OCI-M1 (cell line): ENCODE measurements around the gene NFATC2.
"Not testable (repeated sequence)": the region's sequence is repeated elsewhere in the genome, so short reads cannot be mapped to it uniquely, and the experiment has no call there.

Experiments used
- DNase-seq: peaks from one replicate; lab custom pipeline; 2025; lab: John Stamatoyannopoulos, UW

The NFATC2 gene

DNA sequence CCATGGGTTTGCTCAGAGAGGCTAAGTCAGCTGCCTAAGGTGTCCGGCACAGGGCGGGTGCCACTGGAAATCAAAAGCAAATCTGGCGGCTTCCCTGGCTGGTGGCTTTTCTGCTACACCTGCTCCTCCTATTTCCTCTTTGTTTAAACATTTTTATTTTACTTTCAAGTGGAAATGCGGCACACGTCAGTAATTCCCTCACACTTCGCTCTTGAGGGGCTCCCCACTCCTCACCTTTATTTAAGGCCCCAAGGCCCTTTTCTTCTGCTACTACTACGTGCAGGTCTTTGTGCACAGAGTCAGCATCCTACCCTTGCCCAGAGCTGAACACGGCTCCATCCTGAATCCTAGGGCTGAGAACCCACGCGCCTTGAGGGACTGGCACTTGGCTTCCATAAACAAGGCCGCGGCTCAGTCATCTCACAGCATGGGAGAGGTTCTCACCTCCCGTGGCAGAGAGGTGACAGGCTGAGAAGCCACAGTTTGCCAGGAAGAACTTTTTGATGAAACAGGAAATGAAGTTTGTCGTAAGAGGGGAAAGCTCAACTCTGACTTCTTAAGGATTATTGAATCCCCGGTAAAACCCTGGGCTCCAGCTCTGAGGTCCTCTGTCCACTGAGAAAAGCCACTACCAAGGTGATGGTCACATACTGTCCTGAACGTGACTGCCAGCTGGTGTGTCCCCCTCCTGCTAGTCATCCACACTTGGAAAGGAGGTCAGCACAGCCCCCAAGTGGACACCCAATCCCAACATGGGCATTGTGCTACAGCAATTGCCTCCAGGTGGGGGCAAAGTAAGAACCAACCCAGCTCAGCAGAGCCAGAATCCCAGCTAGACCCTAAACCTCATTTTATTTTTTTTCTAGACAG is 48.0 kb downstream of the NFATC2 start:
- no peak for DNase-seq

DNA sequence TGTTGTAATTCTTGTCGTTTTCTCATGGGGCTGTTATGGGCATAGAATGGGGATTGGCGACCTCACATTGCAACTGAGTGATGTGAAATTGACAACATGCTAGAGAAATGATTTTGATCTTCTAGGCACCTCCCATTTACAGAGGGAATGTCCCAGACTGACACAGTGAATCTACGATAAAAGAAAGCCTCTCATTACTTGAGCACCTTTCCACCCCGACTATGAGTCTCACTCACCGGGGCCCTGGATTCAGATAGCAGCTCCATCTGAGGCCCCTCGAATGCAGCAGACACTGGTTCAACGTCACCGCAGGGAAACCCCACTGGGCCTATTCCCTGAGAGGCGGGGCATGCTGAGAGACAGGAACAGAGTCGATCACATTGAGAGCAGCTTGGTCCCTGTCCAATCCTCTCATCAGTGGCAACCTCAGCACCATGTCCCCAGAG is 49.1 kb downstream of the NFATC2 start:
- DNase-seq, result no peak

DNA sequence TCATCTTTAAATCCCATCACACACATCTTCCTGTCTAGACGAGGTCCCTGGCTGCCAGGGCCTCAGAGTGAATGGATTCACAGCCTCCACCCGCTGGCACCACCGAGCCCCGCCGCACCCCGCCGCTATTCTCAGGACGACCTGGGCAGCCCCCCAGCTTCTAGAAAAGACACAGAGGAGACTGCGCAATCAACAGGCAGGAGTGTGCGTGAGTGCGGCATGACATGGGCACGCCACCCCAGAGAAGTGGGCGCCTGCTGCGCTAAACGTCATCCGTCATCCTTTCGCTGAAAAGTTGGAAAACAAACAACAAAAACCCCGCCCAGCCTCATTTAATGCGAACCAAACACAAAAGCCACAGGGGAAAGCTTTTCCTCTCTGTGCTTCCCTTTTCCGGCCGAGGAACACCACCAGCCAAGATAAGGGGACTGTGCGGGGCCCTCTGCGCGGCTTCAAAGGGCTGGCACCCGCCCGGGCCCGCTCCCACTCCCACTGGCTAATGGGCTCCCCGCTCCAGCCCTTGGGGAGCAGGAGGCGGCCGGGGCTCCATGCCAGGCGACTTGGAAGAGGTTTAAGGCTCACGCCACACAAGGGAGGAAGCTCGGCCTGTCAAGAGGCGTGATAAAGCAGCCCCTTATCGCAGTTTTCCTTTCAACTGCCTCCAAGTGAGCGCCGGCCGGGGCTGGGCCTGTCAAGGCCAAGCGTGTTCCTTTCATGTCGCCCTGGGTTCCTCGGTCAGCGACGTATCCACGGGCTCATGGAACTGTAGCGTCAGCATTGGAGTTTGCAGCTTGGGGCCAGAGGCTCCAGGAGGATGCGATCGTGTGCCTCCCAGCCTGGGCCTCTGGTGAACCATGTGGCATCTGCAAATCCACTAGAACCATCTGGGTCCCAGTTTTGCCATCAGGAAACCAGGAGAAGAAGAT is 50.1 kb downstream of the NFATC2 start:
- peak; percentile 95 for DNase-seq

DNA sequence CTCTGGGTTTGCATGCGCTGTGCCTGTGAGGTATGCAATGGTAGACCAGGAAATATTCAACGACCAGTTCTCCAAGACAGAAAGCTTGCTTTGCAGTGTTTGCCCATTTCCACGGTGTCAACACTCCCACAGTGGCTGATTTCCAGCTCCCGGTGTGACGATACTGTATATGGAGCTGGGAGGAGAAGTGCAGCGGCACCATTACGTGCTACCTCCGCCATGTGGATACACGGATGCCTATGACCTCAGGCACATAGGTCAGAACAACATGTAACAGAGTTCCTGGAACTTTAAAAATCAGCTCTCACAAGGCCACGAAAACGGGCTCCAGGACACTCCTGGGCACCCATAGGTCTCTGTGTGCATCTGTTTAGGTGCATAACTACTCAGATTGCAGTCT is 51.1 kb downstream of the NFATC2 start:
- no peak for DNase-seq

DNA sequence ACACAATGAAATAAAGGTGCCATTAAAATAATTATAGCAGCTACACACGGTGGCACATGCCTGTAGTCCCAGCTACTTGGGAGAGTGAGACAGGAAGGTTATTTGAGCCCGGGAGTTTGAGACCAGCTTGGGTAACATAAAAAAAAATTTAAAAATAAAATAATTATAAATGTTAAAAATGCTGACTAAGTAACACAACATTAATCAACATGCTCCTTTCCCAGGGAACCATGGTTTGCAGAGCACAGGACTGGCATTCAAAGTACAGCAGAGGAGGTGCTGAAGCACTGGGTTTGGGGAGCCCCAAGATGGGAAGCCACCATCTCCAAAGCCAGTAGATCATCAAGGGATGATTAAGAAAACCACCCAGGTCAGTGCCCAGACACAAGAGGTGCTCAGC is 51.9 kb downstream of the NFATC2 start:
- no peak for DNase-seq

DNA sequence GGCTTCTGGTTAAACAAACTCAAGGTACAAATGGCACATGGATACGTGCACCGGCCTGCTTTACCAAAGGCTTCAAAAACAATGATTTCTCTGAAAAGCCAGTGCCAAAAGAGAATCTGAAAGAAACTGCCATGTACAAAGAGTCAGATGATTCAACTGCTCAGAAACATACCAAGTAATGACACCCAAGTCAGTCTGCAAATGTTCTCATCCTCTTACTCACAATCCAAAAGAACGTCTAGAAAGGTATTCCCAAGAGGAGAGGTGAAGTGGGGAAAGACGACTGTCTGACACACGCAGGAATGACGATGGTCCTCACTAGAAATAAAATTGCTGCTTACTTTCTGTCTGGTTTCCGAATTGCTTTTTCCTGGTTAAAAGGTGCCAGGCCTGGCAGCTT is 52.9 kb downstream of the NFATC2 start:
- DNase-seq, result no peak

DNA sequence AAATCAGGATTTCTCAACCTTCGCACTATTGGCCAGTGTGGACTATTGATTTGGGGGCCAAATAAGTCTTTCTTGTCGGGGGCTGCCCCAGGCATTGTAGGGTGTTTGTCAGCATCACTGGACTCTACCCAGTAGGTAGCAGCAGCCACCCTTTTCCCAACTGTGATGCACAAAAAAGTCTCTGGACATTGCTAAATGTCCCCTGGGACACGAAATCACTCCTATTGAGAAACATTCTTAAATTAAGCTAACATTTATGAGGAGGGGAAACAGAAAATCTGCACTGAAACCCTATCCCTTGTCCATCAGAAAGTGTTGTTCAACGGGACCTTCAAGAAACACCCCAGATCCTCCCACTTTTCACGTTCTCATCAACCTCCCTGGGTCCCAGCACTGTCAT is 54.2 kb downstream of the NFATC2 start:
- no peak for DNase-seq

DNA sequence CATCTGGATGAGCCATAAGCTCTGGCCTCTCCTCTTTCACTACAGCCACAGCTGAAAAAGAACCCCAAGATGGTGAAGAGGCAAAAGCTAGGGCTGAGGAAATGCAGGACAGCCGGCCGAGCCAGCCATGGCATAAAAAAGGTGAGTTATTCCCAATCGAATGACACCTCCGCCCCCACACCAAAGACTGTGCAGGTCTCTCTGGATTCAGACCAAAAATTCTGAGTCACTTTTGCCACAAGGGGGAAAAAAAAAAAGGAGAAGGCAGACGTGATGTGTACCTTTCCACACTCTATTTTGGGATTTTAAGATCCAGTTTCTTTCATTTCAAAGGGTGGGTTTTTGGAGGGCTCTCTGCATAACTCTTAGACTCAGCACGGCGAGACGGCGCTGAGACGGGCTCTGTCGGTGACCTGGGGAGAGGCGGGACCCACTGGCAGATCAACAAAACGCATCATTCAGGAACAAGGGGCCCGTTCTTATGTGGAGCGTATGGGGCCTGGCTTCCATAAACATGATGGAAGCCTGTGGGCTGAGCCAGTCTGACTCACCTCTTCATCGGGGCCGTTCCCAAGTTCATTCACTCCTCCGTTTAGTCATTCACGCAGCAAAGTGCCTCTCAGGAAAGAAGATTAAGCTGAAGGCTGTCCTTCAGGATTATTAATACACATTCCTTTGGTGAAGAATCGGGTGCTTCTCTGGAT is 54.8 kb downstream of the NFATC2 start:
- DNase-seq, result no peak

DNA sequence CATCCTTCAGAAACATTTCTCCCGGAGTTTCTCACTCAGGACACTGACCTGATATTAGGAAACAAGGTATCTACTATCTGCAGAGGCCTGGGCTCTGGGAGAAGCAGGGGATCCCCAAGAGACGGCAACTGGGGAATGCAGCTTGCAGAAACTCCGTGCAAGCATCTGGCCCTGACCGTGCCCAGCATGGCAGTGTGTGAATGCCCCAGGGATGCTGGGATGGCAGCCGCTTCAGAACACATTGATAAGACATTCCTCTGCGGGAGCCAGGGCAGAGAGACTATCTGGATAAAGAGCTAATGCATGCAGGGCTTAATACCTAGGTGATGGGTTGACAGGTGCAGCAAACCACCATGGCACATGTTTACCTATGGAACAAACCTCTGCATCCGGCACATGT is 55.4 kb downstream of the NFATC2 start:
- no peak for DNase-seq

DNA sequence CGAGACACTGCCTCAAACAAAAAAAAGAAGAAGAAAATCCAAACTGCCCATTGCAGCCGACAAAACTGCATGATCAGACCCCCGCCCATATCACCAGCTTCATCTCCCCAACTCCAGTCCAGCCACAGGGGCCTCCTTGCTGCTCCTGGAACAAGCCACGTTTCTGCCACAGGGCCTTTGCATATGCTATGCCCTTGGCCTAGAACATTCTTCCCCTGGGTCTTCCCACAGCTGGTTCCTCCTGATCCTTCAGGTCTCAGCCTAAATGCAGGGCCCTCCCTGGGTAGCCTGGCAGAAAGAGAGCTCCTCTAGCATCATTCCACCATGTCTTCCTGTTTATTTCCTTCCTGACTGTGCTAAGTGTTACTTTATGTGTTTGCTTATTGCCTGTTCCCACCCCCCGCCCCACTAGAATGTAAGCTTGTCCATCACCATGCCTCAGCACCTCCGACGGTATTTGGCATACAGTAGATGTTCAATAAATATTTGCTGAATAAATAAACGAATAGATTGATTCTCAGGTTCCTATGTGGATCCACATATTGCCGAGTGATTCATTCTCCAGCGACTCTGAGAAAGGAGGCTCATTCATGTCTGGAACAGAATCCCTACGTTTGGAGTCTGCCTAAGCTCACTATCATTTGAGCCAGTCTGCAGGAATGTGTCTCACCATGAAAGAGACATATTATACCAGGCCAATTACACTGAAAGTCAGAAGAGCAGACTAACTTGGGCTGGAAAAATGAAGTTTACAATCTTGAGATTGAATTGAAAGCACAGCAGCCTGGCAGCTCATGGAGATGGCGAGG is 56.1 kb downstream of the NFATC2 start:
- DNase-seq, result no peak

DNA sequence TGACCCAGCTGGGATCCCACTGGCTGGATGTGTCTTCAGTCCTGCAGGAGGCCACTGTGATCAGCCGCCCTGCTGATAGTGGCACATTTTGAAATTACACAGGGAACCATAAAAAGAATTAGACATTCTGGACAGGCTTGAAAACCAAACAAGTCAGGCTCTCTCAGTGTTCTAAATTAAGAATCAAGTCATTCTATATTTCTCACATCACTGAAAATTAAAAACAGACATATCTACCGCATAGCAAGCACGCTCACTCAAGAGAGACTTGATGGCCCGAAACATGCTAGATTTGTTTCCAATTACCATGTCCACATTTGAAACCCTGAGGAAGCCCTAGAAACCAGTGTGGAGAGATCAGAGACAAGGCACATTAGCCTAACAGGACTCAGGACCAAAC is 57.7 kb downstream of the NFATC2 start:
- no peak for DNase-seq

DNA sequence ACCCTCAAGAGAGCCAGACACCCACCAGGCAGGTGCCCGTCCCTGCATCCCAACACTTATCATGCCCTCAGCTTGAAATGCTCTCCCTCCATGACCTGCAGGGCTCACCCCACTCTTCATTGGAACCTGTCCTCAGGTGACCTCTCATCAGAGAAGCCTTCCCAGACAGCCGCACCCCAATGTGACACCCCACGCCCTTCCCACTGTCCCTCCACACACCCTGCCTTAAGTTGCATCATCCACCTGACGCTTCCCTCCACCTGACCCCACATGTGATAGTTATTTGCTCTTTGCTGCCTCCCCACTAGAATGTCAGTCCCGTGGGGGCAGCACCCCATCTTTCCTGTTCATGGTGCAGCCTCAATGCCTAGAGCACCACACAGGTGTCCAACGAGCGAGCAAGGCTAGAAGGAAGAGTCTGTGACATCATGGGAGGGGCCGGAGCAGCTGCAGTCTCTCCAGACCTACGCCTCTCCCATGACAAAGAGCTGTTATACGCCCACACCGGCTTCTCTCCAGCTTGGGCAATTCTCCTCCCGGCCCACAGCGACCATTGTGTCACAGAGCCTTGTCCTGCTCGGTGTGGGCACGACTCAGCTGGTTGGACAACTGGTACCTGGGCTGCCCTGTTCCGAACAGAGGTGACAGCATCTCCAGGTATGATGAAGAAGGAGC is 58.2 kb downstream of the NFATC2 start:
- no peak for DNase-seq

DNA sequence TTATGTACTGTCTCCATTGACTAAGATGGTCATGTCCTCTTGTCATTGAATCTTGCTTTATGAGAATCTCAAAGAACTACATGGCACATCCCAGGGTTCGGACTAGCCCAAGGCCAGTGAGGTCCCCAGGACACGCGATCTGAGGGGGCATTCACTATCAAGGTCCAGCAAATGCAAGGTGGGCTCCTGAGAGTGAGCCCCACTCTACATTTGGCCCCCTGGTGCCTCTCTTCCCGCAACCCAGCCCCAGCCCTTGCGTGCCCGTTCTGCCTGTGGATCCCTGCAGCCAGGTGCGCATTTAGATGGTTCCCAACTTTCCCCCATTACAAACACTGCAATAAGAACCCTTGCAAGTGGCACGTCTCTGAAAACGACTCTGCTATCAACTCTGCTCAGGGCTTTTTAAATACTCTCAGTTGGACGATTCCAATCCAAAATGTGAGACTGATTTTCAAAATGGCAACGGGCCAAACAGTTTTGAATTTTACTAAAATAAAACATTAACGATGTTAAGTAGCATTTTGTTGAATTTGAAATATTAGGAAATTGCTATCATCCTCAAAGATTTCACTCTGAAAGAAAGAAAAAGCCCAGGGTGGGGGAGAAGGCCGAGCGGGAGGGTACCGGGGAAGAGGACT is 59.6 kb downstream of the NFATC2 start:
- no peak for DNase-seq

DNA sequence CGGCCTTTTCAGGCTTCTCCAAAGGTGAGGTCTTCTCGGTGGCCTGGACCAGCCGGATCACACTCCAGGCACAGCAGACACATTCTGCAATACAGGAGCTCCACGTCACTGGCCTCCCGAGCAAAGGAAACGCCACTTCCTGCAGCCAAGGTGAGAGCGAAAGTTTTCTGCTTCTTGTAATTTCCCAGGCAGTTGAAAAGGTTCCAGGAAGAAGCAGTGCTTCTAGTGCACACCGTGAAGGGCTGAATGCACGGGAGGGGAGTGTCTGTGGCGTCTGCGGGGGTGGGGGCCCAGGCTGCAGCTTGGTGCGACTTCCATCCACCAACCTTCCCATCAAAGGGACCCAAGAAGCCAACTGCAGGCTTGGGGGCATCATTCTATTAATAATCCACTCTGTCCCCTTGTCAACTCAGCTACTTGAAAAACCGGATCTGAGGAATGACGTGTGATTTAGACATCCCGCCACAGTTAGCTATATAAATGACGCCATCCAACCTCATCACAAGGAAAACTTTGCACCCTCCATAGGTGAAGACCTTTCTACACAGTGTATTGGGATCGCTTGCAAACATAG is 61.1 kb downstream of the NFATC2 start:
- no peak for DNase-seq

DNA sequence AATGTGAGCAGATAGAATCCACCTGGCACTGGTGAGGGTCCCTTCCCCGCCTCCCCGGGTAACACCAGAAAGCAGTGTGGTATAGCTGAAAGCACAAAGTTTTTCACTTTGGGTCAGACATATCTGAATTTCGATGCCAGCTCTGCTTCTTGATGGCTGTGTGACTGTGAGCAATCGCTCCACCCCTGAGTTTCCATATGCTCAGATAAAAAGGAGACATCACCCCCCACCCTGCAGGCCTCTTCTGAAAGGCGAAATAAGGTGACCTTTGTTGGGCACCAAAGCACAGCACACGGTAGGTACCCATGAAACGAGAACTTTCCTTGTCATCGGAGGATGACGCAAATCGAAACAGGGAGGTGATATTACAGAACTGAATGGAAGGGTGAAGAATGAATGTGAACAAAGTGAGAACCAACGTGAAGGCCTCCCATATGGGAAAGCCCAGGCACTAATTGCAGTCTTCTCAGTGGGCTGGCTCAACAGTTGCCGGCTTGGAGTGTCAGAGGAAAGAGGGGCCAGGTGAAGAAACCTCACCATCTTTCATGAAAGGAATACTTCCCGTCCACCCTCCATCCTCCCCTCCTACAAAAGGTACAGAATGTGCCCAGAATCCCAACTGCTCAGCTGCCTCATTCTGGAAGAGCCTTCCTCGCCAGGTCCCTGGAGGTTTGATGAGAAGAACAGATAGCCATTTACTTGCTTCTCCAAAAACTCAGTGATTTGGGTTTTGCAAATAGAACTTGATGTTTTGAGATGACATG is 61.8 kb downstream of the NFATC2 start:
- DNase-seq, result no peak

DNA sequence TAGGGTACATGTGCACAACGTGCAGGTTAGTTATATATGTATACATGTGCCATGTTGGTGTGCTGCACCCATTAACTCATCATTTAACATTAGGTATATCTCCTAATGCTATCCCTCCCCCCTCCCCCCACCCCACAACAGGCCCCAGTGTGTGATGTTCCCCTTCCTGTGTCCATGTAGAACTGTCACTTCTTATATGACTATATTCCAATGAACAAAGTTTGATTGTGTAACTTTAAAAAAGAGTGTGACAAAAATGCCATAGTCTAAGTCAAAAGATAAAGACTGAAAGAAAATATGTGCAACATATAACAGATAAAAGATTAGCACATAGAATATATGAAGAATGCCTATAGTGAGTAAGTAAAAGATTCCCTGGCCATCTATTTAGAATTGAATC is 66.4 kb downstream of the NFATC2 start:
- DNase-seq, result not testable (repeated sequence)

DNA sequence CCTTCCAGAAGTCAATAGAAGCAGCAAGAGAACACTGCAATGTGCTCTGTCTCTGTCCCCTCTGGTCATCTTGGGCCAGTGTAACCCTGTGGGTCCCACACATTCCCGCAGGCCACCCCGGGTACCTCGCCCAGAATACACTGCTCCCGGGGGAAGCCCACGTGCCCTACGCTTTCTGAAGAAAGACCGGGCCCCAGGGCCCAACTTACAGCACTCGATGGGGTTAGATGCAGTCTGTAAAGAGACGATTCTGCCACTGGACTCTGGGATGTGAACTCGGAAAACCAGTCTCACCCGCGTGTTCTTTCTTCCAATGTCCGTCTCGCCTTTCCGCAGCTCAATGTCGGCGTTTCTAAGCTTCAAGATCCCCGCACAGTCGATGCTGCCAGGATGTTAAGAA is 68.7 kb downstream of the NFATC2 start:
- no peak for DNase-seq

DNA sequence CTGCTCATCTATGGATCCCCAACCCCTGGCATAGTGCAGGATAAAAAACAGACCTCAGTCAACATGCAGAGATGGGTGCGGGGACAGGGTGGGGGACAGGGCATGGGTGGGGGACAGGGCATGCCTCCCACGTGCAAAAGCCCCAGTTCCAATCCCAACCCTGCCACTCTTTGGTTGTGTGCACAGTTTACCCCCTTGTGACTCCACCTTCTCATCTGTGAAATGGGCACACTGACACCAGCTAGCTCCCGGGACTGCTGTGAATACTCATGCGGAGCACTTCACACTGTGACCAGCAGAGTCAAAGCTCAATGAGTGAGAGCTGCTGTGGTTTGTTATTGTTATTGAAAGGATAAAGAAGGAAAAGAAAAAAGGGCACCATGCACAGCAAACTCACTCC is 69.3 kb downstream of the NFATC2 start:
- no peak for DNase-seq

DNA sequence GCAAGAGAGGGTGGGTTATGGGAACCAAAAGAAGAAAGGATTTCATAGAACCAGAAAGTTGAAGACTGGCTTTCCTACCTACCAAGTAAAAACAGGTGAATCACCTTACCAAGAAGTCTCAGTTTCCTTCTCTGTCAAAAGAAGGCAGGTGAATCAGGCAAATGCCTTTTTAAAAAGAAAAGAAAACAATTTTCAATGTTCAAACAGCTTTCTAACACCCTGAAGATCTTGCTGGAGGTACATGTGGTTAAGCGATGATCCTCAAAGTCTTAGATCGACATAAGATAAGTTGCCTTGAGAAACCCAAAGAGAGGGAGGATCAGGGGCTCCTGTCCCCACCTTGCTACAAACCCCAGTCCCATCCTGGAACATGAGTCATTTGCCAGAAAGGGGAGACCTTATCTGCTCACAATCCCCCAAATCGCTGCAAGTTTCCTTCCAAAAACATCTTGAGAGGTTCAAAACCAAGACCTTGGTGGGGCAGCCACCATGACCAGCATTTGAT is 71.6 kb downstream of the NFATC2 start:
- DNase-seq, result no peak
